ENCODE data around the gene FLII.

Gene FLII

GRCh38 chr17:18260332-18261145, 2.0 kb upstream of the FLII start, which contains the start of gene MIEF2:
TSS of gene MIEF2 (plus strand) at chr17:18260662. CDS start at chr17:18262721, 2,059 bp downstream.
- in situ Hi-C loops (cut with MboI; ENCODE audit: low sequenced_read_pairs): no loop called here

- in situ Hi-C loops (cut with MboI; ENCODE audit: low sequenced_read_pairs): no loop called here
Measured at GRCh38 chr17:18259621-18260331, 1.2 kb upstream of the FLII start.

DNA sequence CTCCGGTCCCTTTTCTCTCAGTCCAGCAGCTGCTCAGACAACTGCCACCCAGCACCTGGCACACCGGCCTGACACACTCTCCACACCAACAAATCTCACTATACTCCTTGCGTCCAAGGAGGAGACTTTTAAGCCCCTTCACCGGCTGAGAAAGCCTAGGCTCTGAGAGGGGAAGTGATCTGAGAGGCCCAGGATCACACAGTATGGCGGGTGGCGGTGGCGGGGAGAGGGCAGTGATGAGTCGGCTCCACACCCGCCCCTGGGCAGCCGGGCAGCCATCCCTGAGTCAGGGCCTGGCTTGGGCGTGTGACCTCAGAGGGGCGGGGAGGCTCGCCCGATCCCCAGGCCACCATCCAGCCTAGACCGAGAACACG, 569 bp downstream of the FLII start:
- in situ Hi-C loops (cut with MboI; ENCODE audit: low sequenced_read_pairs): no loop called here

GRCh38 chr17:18257268-18257981, 1.1 kb downstream of the FLII start:
- in situ Hi-C loops (cut with MboI; ENCODE audit: low sequenced_read_pairs): no loop called here

- in situ Hi-C loops (cut with MboI; ENCODE audit: low sequenced_read_pairs): no loop called here
Measured at GRCh38 chr17:18256776-18257175, 1.8 kb downstream of the FLII start.

GRCh38 chr17:18256351-18256750, 2.2 kb downstream of the FLII start:
- in situ Hi-C loops (cut with MboI; ENCODE audit: low sequenced_read_pairs): no loop called here

GRCh38 chr17:18254888-18255649, 3.5 kb downstream of the FLII start:
- in situ Hi-C loops (cut with MboI; ENCODE audit: low sequenced_read_pairs): no loop called here

GRCh38 chr17:18253947-18254821, 4.4 kb downstream of the FLII start:
- in situ Hi-C loops (cut with MboI; ENCODE audit: low sequenced_read_pairs): no loop called here

DNA sequence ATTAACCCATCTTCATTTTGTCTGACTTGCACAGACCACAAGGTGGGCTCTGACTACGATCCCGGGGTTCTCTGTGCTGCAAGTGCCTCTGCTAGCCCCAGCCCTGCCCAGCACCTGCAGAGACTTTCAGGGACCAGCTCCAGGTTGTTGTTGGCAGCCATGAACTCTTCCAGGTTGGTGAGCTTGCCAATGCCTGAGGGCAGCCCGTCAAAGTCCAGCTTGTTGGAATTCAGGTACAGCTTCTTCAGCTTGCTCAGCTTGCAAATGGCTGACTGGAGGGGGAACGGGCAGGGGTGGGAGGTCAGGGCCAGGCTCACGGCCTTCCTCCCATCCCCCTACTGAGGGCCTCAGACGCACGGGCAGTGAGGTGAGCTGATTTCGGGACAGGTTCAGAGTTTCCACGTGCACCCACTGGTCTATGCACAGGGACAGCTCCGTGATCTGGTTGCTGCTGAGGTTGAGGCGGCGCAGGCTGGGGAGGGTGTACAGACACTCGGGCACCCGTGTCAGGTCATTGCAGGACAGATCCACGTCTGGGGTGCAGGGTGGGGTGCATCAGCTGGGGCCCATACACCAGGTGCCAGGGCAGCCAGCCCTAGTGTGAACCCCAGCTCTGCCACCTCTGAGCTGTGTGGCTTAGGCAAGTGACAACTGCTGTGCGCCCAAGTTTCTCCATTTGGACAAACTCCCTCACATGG, 5.2 kb downstream of the FLII start:
- in situ Hi-C loops (cut with MboI; ENCODE audit: low sequenced_read_pairs): no loop called here

DNA sequence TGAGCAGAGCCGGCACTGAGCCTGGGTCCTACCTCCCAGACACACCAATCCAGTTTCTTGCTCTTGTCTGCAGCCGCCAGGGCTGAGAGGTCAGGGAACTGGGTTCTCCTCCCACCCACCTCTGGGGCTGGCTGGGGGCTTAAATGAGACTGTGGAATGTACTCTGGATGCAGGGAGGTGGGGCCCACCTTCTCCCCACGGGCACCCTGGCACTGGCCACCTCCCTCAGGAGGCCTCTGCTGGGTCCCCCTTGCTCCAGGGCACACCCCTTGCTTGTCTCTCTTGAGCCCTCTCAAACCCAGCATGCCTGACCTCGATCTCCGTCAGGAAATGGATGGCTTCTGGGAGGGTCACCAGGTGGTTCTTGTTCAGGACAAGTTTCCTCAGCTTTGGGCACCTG, 6.4 kb downstream of the FLII start:
- in situ Hi-C loops (cut with MboI; ENCODE audit: low sequenced_read_pairs): no loop called here

GRCh38 chr17:18251204-18251603, 7.3 kb downstream of the FLII start:
- in situ Hi-C loops (cut with MboI; ENCODE audit: low sequenced_read_pairs): no loop called here

DNA sequence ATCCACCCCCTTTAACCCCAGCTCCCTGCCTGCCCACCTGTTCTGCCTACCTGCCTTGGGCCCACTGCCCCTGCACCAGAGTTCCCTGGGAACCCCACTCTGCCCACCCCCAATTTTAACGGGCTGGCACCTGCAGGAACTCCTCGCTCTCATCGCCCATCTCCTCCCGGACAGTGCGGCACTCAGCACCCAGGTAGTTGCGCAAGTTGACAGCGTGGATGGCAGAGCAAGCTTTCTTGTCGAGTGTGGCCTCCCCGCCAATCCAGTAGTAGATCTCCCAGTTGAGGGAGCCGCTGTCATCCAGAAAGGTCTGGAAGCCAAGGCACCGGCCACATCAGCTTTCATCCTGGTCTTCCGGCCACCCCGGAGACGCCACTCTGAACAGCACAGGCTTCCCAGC, 7.8 kb downstream of the FLII start:
- in situ Hi-C loops (cut with MboI; ENCODE audit: low sequenced_read_pairs): no loop called here

- in situ Hi-C loops (cut with MboI; ENCODE audit: low sequenced_read_pairs): no loop called here
Measured at GRCh38 chr17:18250259-18250658, 8.3 kb downstream of the FLII start.

- in situ Hi-C loops (cut with MboI; ENCODE audit: low sequenced_read_pairs): no loop called here
Measured at GRCh38 chr17:18248811-18249210, 9.7 kb downstream of the FLII start.

DNA sequence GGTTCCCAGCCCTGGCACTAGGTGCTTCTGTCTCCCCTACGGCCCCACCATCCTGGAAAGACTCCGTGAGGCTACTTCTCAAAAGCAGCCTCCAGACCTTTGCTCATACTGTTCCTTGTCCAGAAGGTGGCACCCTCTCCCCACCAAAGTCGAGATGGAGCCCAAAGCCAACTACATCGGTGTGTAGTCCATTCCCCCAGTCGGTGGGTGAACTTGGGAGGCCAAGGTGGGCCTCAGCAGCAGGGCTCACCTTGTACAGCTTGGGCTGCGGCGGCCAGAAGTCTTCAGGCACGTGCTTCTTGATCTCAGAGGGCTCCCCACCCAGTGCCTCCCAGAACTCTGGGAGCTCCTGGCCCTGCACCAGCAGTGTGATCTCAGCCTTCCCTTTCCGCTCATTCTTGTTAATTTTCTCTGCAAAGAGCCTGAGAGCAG, 10.2 kb downstream of the FLII start:
- in situ Hi-C loops (cut with MboI; ENCODE audit: low sequenced_read_pairs): no loop called here

GRCh38 chr17:18247613-18248001, 10.9 kb downstream of the FLII start:
- in situ Hi-C loops (cut with MboI; ENCODE audit: low sequenced_read_pairs): no loop called here

- in situ Hi-C loops (cut with MboI; ENCODE audit: low sequenced_read_pairs): no loop called here
Measured at GRCh38 chr17:18246880-18247612, 11.5 kb downstream of the FLII start.

- in situ Hi-C loops (cut with MboI; ENCODE audit: low sequenced_read_pairs): no loop called here
Measured at GRCh38 chr17:18246109-18246725, 12.3 kb downstream of the FLII start.
